HEK293T (cell line): Measurements from ENCODE around the gene CCDC70.

ENCODE experiments used
- ARNT ChIP-seq: fragments of 450-650 bp; IDR thresholded peaks from 2 replicates; pipeline ENCODE4 v1.6.1; 2017; ENCODE audit warnings: mild to moderate bottlenecking
- BHLHE40 ChIP-seq: fragments of 450-650 bp; IDR thresholded peaks from 2 replicates; pipeline ENCODE4 v1.6.1; 2016; ENCODE audit warnings: mild to moderate bottlenecking, moderate library complexity, borderline replicate concordance
- FOXK2 ChIP-seq: fragments of 450-650 bp; IDR thresholded peaks from 2 replicates; pipeline ENCODE4 v1.6.1; 2016; ENCODE audit warnings: mild to moderate bottlenecking
- FOXM1 ChIP-seq: fragments of 450-650 bp; IDR thresholded peaks from 2 replicates; pipeline ENCODE4 v1.6.1; 2017; ENCODE audit warnings: mild to moderate bottlenecking, borderline replicate concordance
- L3MBTL2 ChIP-seq: fragments of 450-650 bp; conservative IDR thresholded peaks from 2 replicates; pipeline ENCODE4 v1.6.1; 2016; ENCODE audit warnings: mild to moderate bottlenecking
- NFRKB ChIP-seq: fragments of 450-650 bp; IDR thresholded peaks from 2 replicates; pipeline ENCODE4 v1.6.1; 2016; ENCODE audit warnings: mild to moderate bottlenecking, moderate library complexity
- SP1 ChIP-seq: fragments of 450-650 bp; IDR thresholded peaks from 2 replicates; pipeline ENCODE4 v1.6.1; 2017
- SUZ12 ChIP-seq: fragments of 450-650 bp; IDR thresholded peaks from 2 replicates; pipeline ENCODE4 v1.6.1; 2016; ENCODE audit warnings: mild to moderate bottlenecking
- TARDBP ChIP-seq: fragments of 450-650 bp; IDR thresholded peaks from 2 replicates; pipeline ENCODE4 v1.6.1; 2016
- ZNF384 ChIP-seq: fragments of 450-650 bp; IDR thresholded peaks from 2 replicates; pipeline ENCODE4 v1.6.1; 2016
- TF ChIP-seq, protein P1 (sequence below): fragments of 450-650 bp; IDR thresholded peaks from 2 replicates; pipeline ENCODE4 v1.6.1; 2016

GRCh38 chr13:51913421-51914136, 51.8 kb downstream of the CCDC70 start:
- TF ChIP-seq, protein P1, sequence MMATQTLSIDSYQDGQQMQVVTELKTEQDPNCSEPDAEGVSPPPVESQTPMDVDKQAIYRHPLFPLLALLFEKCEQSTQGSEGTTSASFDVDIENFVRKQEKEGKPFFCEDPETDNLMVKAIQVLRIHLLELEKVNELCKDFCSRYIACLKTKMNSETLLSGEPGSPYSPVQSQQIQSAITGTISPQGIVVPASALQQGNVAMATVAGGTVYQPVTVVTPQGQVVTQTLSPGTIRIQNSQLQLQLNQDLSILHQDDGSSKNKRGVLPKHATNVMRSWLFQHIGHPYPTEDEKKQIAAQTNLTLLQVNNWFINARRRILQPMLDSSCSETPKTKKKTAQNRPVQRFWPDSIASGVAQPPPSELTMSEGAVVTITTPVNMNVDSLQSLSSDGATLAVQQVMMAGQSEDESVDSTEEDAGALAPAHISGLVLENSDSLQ, result no peak
- TF ChIP-seq SP1 (no peak), ZNF384 (no peak), NFRKB (no peak), SUZ12 (no peak), ARNT (no peak), L3MBTL2 (no peak), TARDBP (no peak), FOXK2 (no peak), BHLHE40 (no peak), FOXM1 (no peak)
